IMR-90 (cell line): ENCODE data around the gene PTPRG. TPM values are rescaled to one million over a fixed set of nuclear protein-coding genes. Genes with fewer than 3 reads are reported as not detected.

Source experiments
- ATAC-seq: fragments of 200-7000 bp; cut with Tn5 transposase; 2 replicates; pipeline ENCODE4 v1.9.1; 2020; ENCODE audit warnings: low read depth, mild to moderate bottlenecking, moderate library complexity
- BruUV-seq: library from RNA; stranded (reverse); fragments of 400-500 nt; replicated peaks from 2 replicates; lab custom pipeline; 2021; lab: Mats Ljungman, UMichigan
- CTCF ChIA-PET: fragments of 300-600 bp; formaldehyde crosslinking; extraction: SDS; loops from one replicate; lab custom pipeline; 2021; ENCODE audit warnings: antibody characterized with exemption; lab: Yijun Ruan, JAX
- POLR2A ChIA-PET: fragments of 300-600 bp; sonication (Branson Sonifier 250); formaldehyde crosslinking; loops from one replicate; lab custom pipeline; 2022; ENCODE audit warnings: antibody characterized with exemption; ENCODE audit not compliant: unreplicated experiment; lab: Charles Lee
- DNase-seq: peaks from one replicate; pipeline ENCODE4 v3.0.0; 2013
- H2AFZ ChIP-seq: replicated peaks from 2 replicates; pipeline ENCODE3; 2013; ENCODE audit warnings: low read length, mild to moderate bottlenecking; ENCODE audit not compliant: poor library complexity
- H2AK5ac ChIP-seq: 2 replicates; pipeline ENCODE4 v1.6.1; 2013; ENCODE audit warnings: low read depth, low read length, inconsistent platforms
- H2AK9ac ChIP-seq: replicated peaks from 2 replicates; pipeline ENCODE3; 2013; ENCODE audit warnings: mild to moderate bottlenecking, low read depth, low read length, moderate library complexity; ENCODE audit not compliant: poor library complexity
- H2BK120ac ChIP-seq: 2 replicates; pipeline ENCODE4 v1.6.1; 2013; ENCODE audit warnings: low read depth, low read length, inconsistent platforms
- H2BK15ac ChIP-seq: 3 replicates; pipeline ENCODE4 v1.6.1; 2013; ENCODE audit warnings: low read depth, low read length, inconsistent platforms
- H2BK20ac ChIP-seq: 2 replicates; pipeline ENCODE4 v1.6.1; 2013; ENCODE audit warnings: low read depth, mild to moderate bottlenecking, inconsistent platforms, low read length, moderate library complexity
- H2BK5ac ChIP-seq: 2 replicates; pipeline ENCODE4 v1.6.1; 2013; ENCODE audit warnings: mild to moderate bottlenecking, low read depth, low read length, inconsistent platforms; ENCODE audit not compliant: poor library complexity, severe bottlenecking
- H3K14ac ChIP-seq: replicated peaks from 2 replicates; pipeline ENCODE4 v1.6.1; 2013; ENCODE audit warnings: low read depth, low read length, inconsistent platforms
- H3K18ac ChIP-seq: 2 replicates; pipeline ENCODE4 v1.6.1; 2013; ENCODE audit warnings: low read depth, low read length, control low read depth
- H3K23ac ChIP-seq: 2 replicates; pipeline ENCODE4 v1.6.1; 2013; ENCODE audit warnings: low read depth, low read length, inconsistent platforms
- H3K27ac ChIP-seq: 2 replicates; pipeline ENCODE4 v1.5.1; 2013; ENCODE audit warnings: mild to moderate bottlenecking, control low read depth, low read length; ENCODE audit not compliant: insufficient read depth
- H3K27me3 ChIP-seq: 2 replicates; pipeline ENCODE4 v1.6.1; 2013; ENCODE audit warnings: low read length; ENCODE audit not compliant: control insufficient read depth, insufficient read depth
- H3K36me3 ChIP-seq: 2 replicates; pipeline ENCODE4 v1.6.1; 2013; ENCODE audit warnings: low read length, mixed read lengths; ENCODE audit not compliant: control insufficient read depth, insufficient read depth
- H3K4ac ChIP-seq: 2 replicates; pipeline ENCODE4 v1.6.1; 2013; ENCODE audit warnings: low read depth, low read length, inconsistent platforms
- H3K4me1 ChIP-seq: 2 replicates; pipeline ENCODE4 v1.6.1; 2013; ENCODE audit warnings: low read length, mixed read lengths; ENCODE audit not compliant: control insufficient read depth, insufficient read depth
- H3K4me2 ChIP-seq: 2 replicates; pipeline ENCODE4 v1.6.1; 2013; ENCODE audit warnings: low read depth, mild to moderate bottlenecking, control low read depth, low read length, moderate library complexity
- H3K4me3 ChIP-seq: 2 replicates; pipeline ENCODE4 v1.5.1; 2013; ENCODE audit warnings: low read depth, mild to moderate bottlenecking, control low read depth, low read length, moderate library complexity; ENCODE audit not compliant: insufficient read depth
- H3K56ac ChIP-seq: 2 replicates; pipeline ENCODE4 v1.6.1; 2013; ENCODE audit warnings: low read length, inconsistent platforms; ENCODE audit not compliant: insufficient read depth; ENCODE audit errors: extremely low read depth
- H3K79me1 ChIP-seq, 2 experiments: 2 replicates each; pipeline ENCODE4 v1.6.1; 2013; ENCODE audit warnings: low read length in 2 of 2, inconsistent platforms in 1 of 2, low read depth in 1 of 2
- H3K9ac ChIP-seq: 2 replicates; pipeline ENCODE4 v1.6.1; 2013; ENCODE audit warnings: low read depth, low read length, control low read depth
- H3K9me1 ChIP-seq: 2 replicates; pipeline ENCODE4 v1.6.1; 2013; ENCODE audit warnings: low read length, inconsistent platforms; ENCODE audit not compliant: insufficient read depth
- H3K9me3 ChIP-seq: 2 replicates; pipeline ENCODE4 v1.6.1; 2013; ENCODE audit warnings: low read length; ENCODE audit not compliant: control insufficient read depth, insufficient read depth
- H4K20me1 ChIP-seq: 2 replicates; pipeline ENCODE4 v1.6.1; 2013; ENCODE audit warnings: low read length, inconsistent platforms; ENCODE audit not compliant: insufficient read depth
- H4K5ac ChIP-seq: 2 replicates; pipeline ENCODE4 v1.6.1; 2013; ENCODE audit warnings: mild to moderate bottlenecking, low read depth, low read length, control low read depth
- H4K8ac ChIP-seq, 2 experiments: 2 replicates each; pipeline ENCODE4 v1.6.1; 2013; ENCODE audit warnings: low read depth in 2 of 2, low read length in 2 of 2, control low read depth in 1 of 2, inconsistent platforms in 1 of 2
- H4K91ac ChIP-seq: 2 replicates; pipeline ENCODE4 v1.6.1; 2013; ENCODE audit warnings: low read depth, low read length, inconsistent platforms; ENCODE audit not compliant: insufficient read depth
- BHLHE40 ChIP-seq: fragments of 150-350 bp; IDR thresholded peaks from 2 replicates; pipeline ENCODE4 v1.6.1; 2016; ENCODE audit warnings: mild to moderate bottlenecking, low read depth, low read length
- CEBPB ChIP-seq: IDR thresholded peaks from 2 replicates; pipeline ENCODE4 v1.6.1; 2012; ENCODE audit warnings: low read depth, low read length, improper control_type of control experiment
- CHD1 ChIP-seq: IDR thresholded peaks from 2 replicates; pipeline ENCODE4 v1.6.1; 2012; ENCODE audit warnings: low read depth, low read length, improper control_type of control experiment
- CTCF ChIP-seq: conservative IDR thresholded peaks from 2 replicates; pipeline ENCODE4 v1.5.1; 2012; ENCODE audit warnings: mild to moderate bottlenecking, low read depth, low read length, improper control_type of control experiment
- ELK1 ChIP-seq: fragments of 150-350 bp; IDR thresholded peaks from 2 replicates; pipeline ENCODE4 v1.6.1; 2016; ENCODE audit warnings: low read depth, mild to moderate bottlenecking, low read length, moderate library complexity, borderline replicate concordance
- FOS ChIP-seq: fragments of 150-350 bp; IDR thresholded peaks from 2 replicates; pipeline ENCODE4 v1.6.1; 2016; ENCODE audit warnings: low read depth, low read length
- MAFK ChIP-seq: IDR thresholded peaks from 2 replicates; pipeline ENCODE4 v1.6.1; 2012; ENCODE audit warnings: low read depth, low read length, improper control_type of control experiment
- MAZ ChIP-seq: IDR thresholded peaks from 2 replicates; pipeline ENCODE4 v1.6.1; 2012; ENCODE audit warnings: low read depth, mild to moderate bottlenecking, low read length, improper control_type of control experiment, moderate library complexity, borderline replicate concordance
- MXI1 ChIP-seq: IDR thresholded peaks from 2 replicates; pipeline ENCODE4 v1.6.1; 2012; ENCODE audit warnings: low read depth, mild to moderate bottlenecking, low read length, moderate library complexity, borderline replicate concordance
- NFE2L2 ChIP-seq: fragments of 150-350 bp; IDR thresholded peaks from 2 replicates; pipeline ENCODE4 v1.6.1; 2016; ENCODE audit warnings: low read depth, mild to moderate bottlenecking, low read length
- POLR2A ChIP-seq: IDR thresholded peaks from 2 replicates; pipeline ENCODE4 v1.6.1; 2012; ENCODE audit warnings: mild to moderate bottlenecking, low read depth, low read length
- RAD21 ChIP-seq: IDR thresholded peaks from 2 replicates; pipeline ENCODE4 v1.6.1; 2012; ENCODE audit warnings: low read length, improper control_type of control experiment
- RCOR1 ChIP-seq: IDR thresholded peaks from 2 replicates; pipeline ENCODE4 v1.6.1; 2012; ENCODE audit warnings: mild to moderate bottlenecking, low read length, improper control_type of control experiment; ENCODE audit not compliant: insufficient replicate concordance
- RFX5 ChIP-seq: IDR thresholded peaks from 2 replicates; pipeline ENCODE4 v1.8.0; 2012; ENCODE audit warnings: low read depth, mild to moderate bottlenecking, low read length, moderate library complexity
- SMC3 ChIP-seq: fragments of 150-350 bp; IDR thresholded peaks from 2 replicates; pipeline ENCODE4 v1.6.1; 2016; ENCODE audit warnings: low read depth, mild to moderate bottlenecking, antibody characterized with exemption, low read length, moderate library complexity
- USF2 ChIP-seq: fragments of 150-350 bp; IDR thresholded peaks from 2 replicates; pipeline ENCODE4 v1.6.1; 2017; ENCODE audit warnings: mild to moderate bottlenecking, antibody characterized with exemption, low read length, low read depth
- dilution Hi-C: fragments of 300-500 bp; cut with HindIII; formaldehyde crosslinking; loops from one replicate; pipeline ENCODE4 v1.14.3; 2018; ENCODE audit warnings: low sequenced_read_pairs; ENCODE audit not compliant: unreplicated experiment
- in situ Hi-C: fragments of 300-500 bp; cut with MboI; formaldehyde crosslinking; loops from 3 replicates; pipeline ENCODE4 v1.14.3; 2019; ENCODE audit warnings: low sequenced_read_pairs, inconsistent platforms, mixed read lengths
- intact Hi-C: fragments of 100-400 bp; cut with micrococcal nuclease; formaldehyde crosslinking; loops from 2 replicates; pipeline ENCODE4 v1.10.0; 2022
- polyA plus RNA-seq, 3 experiments: library from polyadenylated mRNA; depleted of rRNA; stranded (reverse); fragments of >200 nt; gene quantifications; 2 replicates each; pipeline ENCODE4 v1.2.3, GENCODE V29; 2012; ENCODE audit warnings: low replicate concordance in 1 of 3
- total RNA-seq: library from RNA; depleted of rRNA; stranded (reverse); fragments of >200 nt; gene quantifications from 2 replicates; pipeline ENCODE4 v1.2.3, GENCODE V29; 2012

Gene PTPRG
- total and polyA plus RNA-seq, 2 of the 4 experiments (the other 2 are of a cell fraction) = 7.7 to 31.0 TPM

- no TSS peak for BruUV-seq
Observed at GRCh38 chr3:61790411-61790810, 229.0 kb downstream of the PTPRG start.

More at GRCh38 chr3:61790411-61790810, 229.0 kb downstream of the PTPRG start:
- H2BK15ac ChIP-seq = no peak overlapping the region
- peaks cover 23 to 46% of the 10 kb centered on the region in 2 experiments for H3K79me1 ChIP-seq
- no peak overlapping the region for H2AK9ac ChIP-seq
- no peak overlapping the region for H3K4ac ChIP-seq
- no peaks in the 10 kb centered on the region for H3K9me3 ChIP-seq
- H2BK120ac ChIP-seq = no peak overlapping the region
- peaks cover 3% of the 10 kb centered on the region; the same call in 1 of the 2 replicates for H3K4me1 ChIP-seq
- no peaks in the 10 kb centered on the region for H3K27me3 ChIP-seq
- in situ Hi-C loops (no loop called here), intact Hi-C loops (no loop called here), dilution Hi-C loops (no loop called here)
- H2BK5ac ChIP-seq = no peak overlapping the region
- no peak overlapping the region for H3K4me2 ChIP-seq
- ChIA-PET POLR2A (interaction anchor here (0.6 kb wide), 2 partner anchors 17 to 214 kb away, joined by 3 read pairs; no protein-coding TSS in a partner anchor), CTCF (interaction anchor here (0.7 kb wide), 2 partner anchors 15 to 139 kb away, joined by 3 read pairs; no protein-coding TSS in a partner anchor)
- H2AFZ ChIP-seq = no peak overlapping the region
- no peak overlapping the region for H4K5ac ChIP-seq
- H2AK5ac ChIP-seq = no peak overlapping the region
- TF ChIP-seq CEBPB = no peak
- TF ChIP-seq POLR2A = no peak
- no peak for TF ChIP-seq FOS
- TF ChIP-seq USF2 = no peak
- no peak for TF ChIP-seq RAD21
- no peak for TF ChIP-seq BHLHE40
- no peak for TF ChIP-seq RFX5
- TF ChIP-seq MAFK = no peak
- TF ChIP-seq SMC3 = no peak
- no peak for TF ChIP-seq CTCF
- TF ChIP-seq MAZ = no peak
- no peak for TF ChIP-seq RCOR1
- no peak for TF ChIP-seq NFE2L2
- no peak for TF ChIP-seq CHD1
- TF ChIP-seq MXI1 = no peak
- TF ChIP-seq ELK1 = no peak
- peaks cover 6% of the 10 kb centered on the region; the same call in 1 of the 2 replicates for H4K20me1 ChIP-seq
- no peaks in the 10 kb centered on the region for H3K36me3 ChIP-seq
- no peak overlapping the region for H3K4me3 ChIP-seq
- no peak overlapping the region for H3K9ac ChIP-seq
- no peak overlapping the region for H3K23ac ChIP-seq
- no peak overlapping the region for H4K8ac ChIP-seq
- H4K91ac ChIP-seq = no peak overlapping the region
- no peak overlapping the region for H2BK20ac ChIP-seq
- no peak overlapping the region for H3K56ac ChIP-seq
- no peak overlapping the region for H3K14ac ChIP-seq
- ATAC-seq (peak; percentile 44), DNase-seq (no peak)
- H3K18ac ChIP-seq = no peak overlapping the region
- no peak overlapping the region for H3K27ac ChIP-seq
- H3K9me1 ChIP-seq = no peaks in the 10 kb centered on the region; the same call in 1 of the 2 replicates
